Measurements from ENCODE around the gene MAS1.
"Not testable (repeated sequence)": the region's sequence is repeated elsewhere in the genome, so short reads cannot be mapped to it uniquely, and the experiment has no call there.

DNA sequence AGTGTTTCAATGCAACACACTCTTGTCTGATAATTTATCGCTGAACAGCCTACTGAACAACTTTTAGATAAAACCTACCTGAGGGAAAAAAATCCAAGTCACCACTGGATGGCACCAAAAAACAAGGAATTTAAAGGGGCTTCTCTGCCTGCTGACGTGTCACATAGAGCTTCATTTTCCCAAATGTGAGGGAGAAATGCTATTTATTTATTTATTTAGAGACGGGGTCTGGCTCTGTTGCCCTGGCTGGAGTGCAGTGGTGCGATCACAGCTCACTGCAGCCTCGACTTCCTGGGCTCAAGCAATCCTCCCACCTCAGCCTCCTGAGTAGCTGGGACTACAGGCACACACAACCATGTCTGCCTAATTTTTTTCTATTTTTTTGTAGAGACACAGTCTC is 27.4 kb upstream of the MAS1 start:
- TF ChIP-seq, protein P1, sequence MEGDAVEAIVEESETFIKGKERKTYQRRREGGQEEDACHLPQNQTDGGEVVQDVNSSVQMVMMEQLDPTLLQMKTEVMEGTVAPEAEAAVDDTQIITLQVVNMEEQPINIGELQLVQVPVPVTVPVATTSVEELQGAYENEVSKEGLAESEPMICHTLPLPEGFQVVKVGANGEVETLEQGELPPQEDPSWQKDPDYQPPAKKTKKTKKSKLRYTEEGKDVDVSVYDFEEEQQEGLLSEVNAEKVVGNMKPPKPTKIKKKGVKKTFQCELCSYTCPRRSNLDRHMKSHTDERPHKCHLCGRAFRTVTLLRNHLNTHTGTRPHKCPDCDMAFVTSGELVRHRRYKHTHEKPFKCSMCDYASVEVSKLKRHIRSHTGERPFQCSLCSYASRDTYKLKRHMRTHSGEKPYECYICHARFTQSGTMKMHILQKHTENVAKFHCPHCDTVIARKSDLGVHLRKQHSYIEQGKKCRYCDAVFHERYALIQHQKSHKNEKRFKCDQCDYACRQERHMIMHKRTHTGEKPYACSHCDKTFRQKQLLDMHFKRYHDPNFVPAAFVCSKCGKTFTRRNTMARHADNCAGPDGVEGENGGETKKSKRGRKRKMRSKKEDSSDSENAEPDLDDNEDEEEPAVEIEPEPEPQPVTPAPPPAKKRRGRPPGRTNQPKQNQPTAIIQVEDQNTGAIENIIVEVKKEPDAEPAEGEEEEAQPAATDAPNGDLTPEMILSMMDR (IDR thresholded peaks at IDR 0.05): peak in 3 of 4 experiments; percentile 21 to 68 (median 58)
- TF ChIP-seq POLR2AphosphoS5, POLR2A (IDR thresholded peaks at IDR 0.05): not testable (repeated sequence)

Data from prostate gland (tissue), 2 donors.